Measurements from ENCODE around the gene MAML2.

Gene MAML2

DNA sequence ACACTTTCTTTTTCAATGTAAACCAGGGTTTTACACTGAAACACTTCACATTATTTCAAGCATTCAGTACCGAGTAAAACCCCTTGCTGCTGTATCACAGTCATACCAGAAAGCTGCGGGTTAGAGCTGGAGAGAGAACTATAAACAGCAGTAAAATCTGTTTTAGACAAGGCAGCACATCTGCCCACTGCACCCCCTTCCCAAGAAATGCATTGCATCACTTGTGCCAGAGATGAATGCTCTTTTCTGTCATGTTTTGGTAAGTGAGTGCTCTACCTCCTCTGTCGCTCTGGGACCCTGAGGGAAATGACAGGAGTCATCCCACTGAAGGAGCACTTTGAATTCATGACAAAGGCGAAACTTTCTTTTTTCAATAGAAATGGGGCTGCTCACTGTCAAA is 107.2 kb downstream of the MAML2 start:
- Histone ChIP-seq H3K27ac (ENCODE audit: low read depth, low read length) (no peak overlapping the region), H4K8ac (ENCODE audit: low read depth, low read length) (no peak overlapping the region), H3K9ac (ENCODE audit: low read length) (no peak overlapping the region), H3K4ac (ENCODE audit: low read depth, low read length) (peak overlapping the region; percentile 16), H3K27me3 (ENCODE audit: insufficient read depth, low read length, poor library complexity) (no peaks in the 10 kb centered on the region), H3K79me2 (ENCODE audit: control insufficient read depth, insufficient read depth, low read length) (no peaks in the 10 kb centered on the region), H2AK5ac (ENCODE audit: low read length) (no peak overlapping the region), H3K4me1 (ENCODE audit: control insufficient read depth, low read depth, low read length) (peaks cover 6% of the 10 kb centered on the region), H3K4me2 (ENCODE audit: low read length) (no peak overlapping the region), H2BK120ac (ENCODE audit: low read depth, low read length) (no peak overlapping the region), H4K5ac (ENCODE audit: low read length) (no peak overlapping the region), H3K56ac (ENCODE audit: low read length) (no peak overlapping the region), H3K18ac (ENCODE audit: low read length) (peak overlapping the region; percentile 56), H3K36me3 (ENCODE audit: control insufficient read depth, insufficient read depth, low read length) (no peaks in the 10 kb centered on the region), H3K79me1 (ENCODE audit: low read length) (no peaks in the 10 kb centered on the region), H3K23ac (ENCODE audit: low read length) (no peak overlapping the region), H3K4me3 (ENCODE audit: low read length) (no peak overlapping the region), H2BK15ac (replicated peaks; ENCODE audit: low read depth) (no peak overlapping the region), H2BK5ac (ENCODE audit: low read length) (no peak overlapping the region)
- no peak for DNase-seq
- WGBS (ENCODE audit: extremely low coverage, insufficient coverage, low lambda C conversion rate) = no CpG with 5 or more reads among the region's 4 CpGs

DNA sequence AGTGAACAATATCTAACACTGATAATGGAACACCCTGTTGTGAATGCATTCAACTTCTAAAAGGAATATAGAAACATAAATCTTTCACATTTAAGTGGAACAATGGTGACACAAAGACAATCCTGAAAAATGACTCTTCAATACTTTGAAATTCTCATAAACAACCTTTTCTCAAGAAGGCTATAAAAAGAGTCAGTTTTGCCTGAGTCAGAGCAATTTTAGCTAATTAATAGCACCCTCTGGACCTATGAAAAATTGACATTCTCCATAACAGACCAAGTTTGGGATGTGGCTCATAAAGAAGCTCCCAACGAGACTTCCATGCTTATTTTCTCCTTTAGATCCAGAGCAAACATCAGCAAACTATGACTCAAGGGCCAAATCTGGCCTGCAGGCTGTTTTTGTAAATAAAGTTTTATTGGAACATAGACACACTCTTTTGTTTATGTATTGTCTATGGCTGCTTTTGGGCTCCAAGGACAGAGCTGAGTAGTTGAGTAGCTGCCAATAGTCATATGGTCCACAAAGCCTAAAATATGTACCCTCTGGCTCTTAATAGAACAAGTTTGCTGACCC is 108.0 kb downstream of the MAML2 start:
- H3K27ac ChIP-seq (ENCODE audit: low read depth, low read length) = no peak overlapping the region

DNA sequence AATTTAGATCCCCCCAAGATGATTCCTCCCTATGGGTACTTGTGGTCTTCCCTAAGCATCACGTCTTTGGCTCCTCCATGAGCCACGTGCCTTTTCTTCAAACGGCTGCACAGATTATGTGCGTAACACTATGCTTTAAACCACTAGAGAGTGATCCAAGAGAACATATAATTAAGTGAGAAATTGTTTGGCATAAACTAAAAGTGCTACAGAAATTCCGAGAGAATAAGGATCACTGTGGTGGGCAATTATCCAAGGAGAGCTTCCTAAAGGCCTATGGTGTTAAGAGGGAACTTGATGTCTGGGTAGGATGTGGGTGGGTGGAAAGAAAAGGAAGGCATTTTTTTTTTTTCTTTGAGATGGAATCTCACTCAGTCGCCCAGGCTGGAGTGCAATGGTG is 110.9 kb downstream of the MAML2 start:
- H2BK15ac ChIP-seq (replicated peaks; ENCODE audit: low read depth) = no peak overlapping the region
- no peaks in the 10 kb centered on the region for H3K79me2 ChIP-seq (ENCODE audit: control insufficient read depth, insufficient read depth, low read length)
- no peak for DNase-seq
- H3K4me1 ChIP-seq (ENCODE audit: control insufficient read depth, low read depth, low read length) = peaks cover 4% of the 10 kb centered on the region
- no peaks in the 10 kb centered on the region for H3K79me1 ChIP-seq (ENCODE audit: low read length)
- H3K18ac ChIP-seq (ENCODE audit: low read length) = no peak overlapping the region
- H2AK5ac ChIP-seq (ENCODE audit: low read length) = no peak overlapping the region
- H3K4me2 ChIP-seq (ENCODE audit: low read length) = no peak overlapping the region
- no peak overlapping the region for H3K23ac ChIP-seq (ENCODE audit: low read length)
- H3K4ac ChIP-seq (ENCODE audit: low read depth, low read length) = no peak overlapping the region
- no peak overlapping the region for H3K56ac ChIP-seq (ENCODE audit: low read length)
- H2BK5ac ChIP-seq (ENCODE audit: low read length) = no peak overlapping the region
- no peak overlapping the region for H2BK120ac ChIP-seq (ENCODE audit: low read depth, low read length)
- no peak overlapping the region for H3K27ac ChIP-seq (ENCODE audit: low read depth, low read length)
- H4K5ac ChIP-seq (ENCODE audit: low read length) = no peak overlapping the region
- no peaks in the 10 kb centered on the region for H3K36me3 ChIP-seq (ENCODE audit: control insufficient read depth, insufficient read depth, low read length)
- no peak overlapping the region for H3K4me3 ChIP-seq (ENCODE audit: low read length)
- H3K27me3 ChIP-seq (ENCODE audit: insufficient read depth, low read length, poor library complexity) = no peaks in the 10 kb centered on the region
- no CpG with 5 or more reads among the region's 6 CpGs for WGBS (ENCODE audit: extremely low coverage, insufficient coverage, low lambda C conversion rate)
- H4K8ac ChIP-seq (ENCODE audit: low read depth, low read length) = no peak overlapping the region
- no peak overlapping the region for H3K9ac ChIP-seq (ENCODE audit: low read length)

More for the DNA sequence above, 108.0 kb downstream of the MAML2 start:
- Histone ChIP-seq H2BK5ac (ENCODE audit: low read length) (no peak overlapping the region), H3K18ac (ENCODE audit: low read length) (no peak overlapping the region), H4K5ac (ENCODE audit: low read length) (no peak overlapping the region), H3K79me2 (ENCODE audit: control insufficient read depth, insufficient read depth, low read length) (no peaks in the 10 kb centered on the region), H2AK5ac (ENCODE audit: low read length) (no peak overlapping the region), H3K79me1 (ENCODE audit: low read length) (no peaks in the 10 kb centered on the region), H2BK120ac (ENCODE audit: low read depth, low read length) (no peak overlapping the region), H3K56ac (ENCODE audit: low read length) (no peak overlapping the region), H3K4me3 (ENCODE audit: low read length) (no peak overlapping the region), H3K4me1 (ENCODE audit: control insufficient read depth, low read depth, low read length) (peaks cover 6% of the 10 kb centered on the region), H3K4me2 (ENCODE audit: low read length) (no peak overlapping the region), H3K4ac (ENCODE audit: low read depth, low read length) (no peak overlapping the region), H3K36me3 (ENCODE audit: control insufficient read depth, insufficient read depth, low read length) (no peaks in the 10 kb centered on the region), H3K23ac (ENCODE audit: low read length) (no peak overlapping the region), H2BK15ac (replicated peaks; ENCODE audit: low read depth) (peak overlapping the region; percentile 19), H3K9ac (ENCODE audit: low read length) (no peak overlapping the region), H4K8ac (ENCODE audit: low read depth, low read length) (no peak overlapping the region), H3K27me3 (ENCODE audit: insufficient read depth, low read length, poor library complexity) (no peaks in the 10 kb centered on the region)
- DNase-seq = no peak
- WGBS (ENCODE audit: extremely low coverage, insufficient coverage, low lambda C conversion rate) = no CpG with 5 or more reads among the region's 1 CpG

DNA sequence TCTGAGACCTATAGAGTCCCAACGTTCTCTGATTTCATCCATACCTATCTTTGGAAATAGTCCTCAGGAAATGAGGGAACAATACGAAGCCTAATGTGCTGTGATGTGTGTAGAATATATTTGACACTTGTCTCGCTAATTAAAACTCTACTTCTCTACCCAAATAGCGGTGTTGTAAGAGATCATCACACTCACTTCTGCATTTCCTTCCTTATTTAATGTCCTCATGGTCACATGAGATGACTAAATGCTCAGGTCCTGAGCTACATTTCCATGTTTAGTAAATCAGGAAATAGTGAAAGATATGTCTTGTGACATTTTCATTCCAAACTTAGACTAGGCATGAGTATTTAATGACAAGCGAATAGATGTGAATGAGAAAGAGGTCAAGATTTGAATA is 112.3 kb downstream of the MAML2 start:
- Histone ChIP-seq H3K36me3 (ENCODE audit: control insufficient read depth, insufficient read depth, low read length) (no peaks in the 10 kb centered on the region), H3K9ac (ENCODE audit: low read length) (no peak overlapping the region), H3K4me2 (ENCODE audit: low read length) (no peak overlapping the region), H3K4ac (ENCODE audit: low read depth, low read length) (no peak overlapping the region), H3K79me1 (ENCODE audit: low read length) (no peaks in the 10 kb centered on the region), H4K8ac (ENCODE audit: low read depth, low read length) (no peak overlapping the region), H2BK5ac (ENCODE audit: low read length) (no peak overlapping the region), H3K79me2 (ENCODE audit: control insufficient read depth, insufficient read depth, low read length) (no peaks in the 10 kb centered on the region), H4K5ac (ENCODE audit: low read length) (no peak overlapping the region), H2BK120ac (ENCODE audit: low read depth, low read length) (no peak overlapping the region), H3K18ac (ENCODE audit: low read length) (no peak overlapping the region), H2AK5ac (ENCODE audit: low read length) (no peak overlapping the region), H2BK15ac (replicated peaks; ENCODE audit: low read depth) (no peak overlapping the region), H3K23ac (ENCODE audit: low read length) (no peak overlapping the region), H3K4me1 (ENCODE audit: control insufficient read depth, low read depth, low read length) (no peaks in the 10 kb centered on the region), H3K27ac (ENCODE audit: low read depth, low read length) (no peak overlapping the region), H3K56ac (ENCODE audit: low read length) (no peak overlapping the region), H3K4me3 (ENCODE audit: low read length) (no peak overlapping the region), H3K27me3 (ENCODE audit: insufficient read depth, low read length, poor library complexity) (no peaks in the 10 kb centered on the region)
- no peak for DNase-seq
- WGBS (ENCODE audit: extremely low coverage, insufficient coverage, low lambda C conversion rate) = no CpG with 5 or more reads among the region's 5 CpGs

DNA sequence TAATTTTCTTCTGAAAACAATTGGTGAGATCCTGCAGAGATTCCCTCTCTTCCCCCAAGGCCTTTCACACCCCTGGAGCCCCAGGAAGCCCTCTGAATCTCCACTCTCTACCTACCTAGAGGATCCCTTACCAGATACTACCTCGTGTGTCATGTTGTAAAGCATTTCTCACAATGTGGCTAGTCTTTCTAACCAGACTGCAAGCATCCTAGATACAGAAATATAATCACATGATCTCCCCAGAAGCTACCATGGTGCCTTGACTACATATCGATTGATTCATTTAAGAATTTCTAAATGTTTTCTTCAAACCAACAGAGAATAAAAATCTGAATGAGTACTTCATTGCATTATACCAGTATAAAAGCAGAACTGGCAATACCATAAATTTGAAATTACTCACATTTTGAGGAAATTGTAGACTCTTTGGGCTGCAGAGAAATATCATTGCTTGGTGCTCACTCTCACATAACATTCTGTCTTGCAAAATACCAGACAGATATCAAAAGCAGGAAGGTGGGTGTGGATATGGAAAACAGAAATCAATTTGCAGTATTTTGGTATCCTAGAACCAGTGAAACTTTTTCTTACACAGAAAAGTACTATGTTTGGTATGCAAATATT is 113.5 kb downstream of the MAML2 start:
- no peaks in the 10 kb centered on the region for H3K4me1 ChIP-seq (ENCODE audit: control insufficient read depth, low read depth, low read length)
- H3K56ac ChIP-seq (ENCODE audit: low read length) = no peak overlapping the region
- no peaks in the 10 kb centered on the region for H3K27me3 ChIP-seq (ENCODE audit: insufficient read depth, low read length, poor library complexity)
- H3K9ac ChIP-seq (ENCODE audit: low read length) = no peak overlapping the region
- no peak overlapping the region for H3K27ac ChIP-seq (ENCODE audit: low read depth, low read length)
- H3K79me1 ChIP-seq (ENCODE audit: low read length) = no peaks in the 10 kb centered on the region
- H3K23ac ChIP-seq (ENCODE audit: low read length) = no peak overlapping the region
- no peaks in the 10 kb centered on the region for H3K79me2 ChIP-seq (ENCODE audit: control insufficient read depth, insufficient read depth, low read length)
- H2AK5ac ChIP-seq (ENCODE audit: low read length) = no peak overlapping the region
- DNase-seq = peak; percentile 65
- WGBS (ENCODE audit: extremely low coverage, insufficient coverage, low lambda C conversion rate) = no CpG with 5 or more reads among the region's 2 CpGs
- H3K4me2 ChIP-seq (ENCODE audit: low read length) = no peak overlapping the region
- H3K4ac ChIP-seq (ENCODE audit: low read depth, low read length) = no peak overlapping the region
- H2BK5ac ChIP-seq (ENCODE audit: low read length) = no peak overlapping the region
- no peak overlapping the region for H3K4me3 ChIP-seq (ENCODE audit: low read length)
- no peak overlapping the region for H3K18ac ChIP-seq (ENCODE audit: low read length)
- H2BK120ac ChIP-seq (ENCODE audit: low read depth, low read length) = no peak overlapping the region
- no peak overlapping the region for H2BK15ac ChIP-seq (replicated peaks; ENCODE audit: low read depth)
- no peak overlapping the region for H4K5ac ChIP-seq (ENCODE audit: low read length)
- no peak overlapping the region for H4K8ac ChIP-seq (ENCODE audit: low read depth, low read length)
- no peaks in the 10 kb centered on the region for H3K36me3 ChIP-seq (ENCODE audit: control insufficient read depth, insufficient read depth, low read length)

DNA sequence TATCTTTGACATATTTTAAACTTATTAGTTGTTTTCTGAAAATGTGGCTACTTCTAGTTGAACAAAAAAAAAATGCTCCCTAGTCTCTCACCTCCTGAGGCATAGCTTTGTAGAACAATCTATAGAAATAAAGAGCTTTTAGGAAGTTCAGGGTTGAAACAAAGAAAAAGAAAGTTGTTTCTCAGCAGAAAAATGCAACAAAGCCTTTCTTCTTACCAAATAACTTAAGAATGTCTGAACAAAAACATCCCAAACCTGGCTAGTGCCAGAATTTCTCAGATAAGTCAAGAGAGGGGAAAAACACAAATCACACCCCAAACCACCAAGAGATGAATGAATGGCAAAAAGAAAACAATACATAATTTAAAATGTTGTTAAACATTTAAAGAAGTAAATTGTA is 114.1 kb downstream of the MAML2 start:
- Histone ChIP-seq H3K4ac (ENCODE audit: low read depth, low read length) (no peak overlapping the region), H4K8ac (ENCODE audit: low read depth, low read length) (no peak overlapping the region), H3K4me1 (ENCODE audit: control insufficient read depth, low read depth, low read length) (no peaks in the 10 kb centered on the region), H2BK5ac (ENCODE audit: low read length) (no peak overlapping the region), H2BK120ac (ENCODE audit: low read depth, low read length) (no peak overlapping the region), H3K23ac (ENCODE audit: low read length) (no peak overlapping the region), H3K36me3 (ENCODE audit: control insufficient read depth, insufficient read depth, low read length) (no peaks in the 10 kb centered on the region), H4K5ac (ENCODE audit: low read length) (no peak overlapping the region), H3K79me2 (ENCODE audit: control insufficient read depth, insufficient read depth, low read length) (no peaks in the 10 kb centered on the region), H3K4me2 (ENCODE audit: low read length) (no peak overlapping the region), H3K4me3 (ENCODE audit: low read length) (no peak overlapping the region), H3K56ac (ENCODE audit: low read length) (no peak overlapping the region), H2AK5ac (ENCODE audit: low read length) (no peak overlapping the region), H3K27me3 (ENCODE audit: insufficient read depth, low read length, poor library complexity) (no peaks in the 10 kb centered on the region), H3K79me1 (ENCODE audit: low read length) (no peaks in the 10 kb centered on the region), H3K18ac (ENCODE audit: low read length) (no peak overlapping the region), H3K27ac (ENCODE audit: low read depth, low read length) (no peak overlapping the region), H3K9ac (ENCODE audit: low read length) (no peak overlapping the region), H2BK15ac (replicated peaks; ENCODE audit: low read depth) (no peak overlapping the region)
- DNase-seq = peak; percentile 51
